Measurements from ENCODE around the gene CCDC177.

The CCDC177 gene

DNA sequence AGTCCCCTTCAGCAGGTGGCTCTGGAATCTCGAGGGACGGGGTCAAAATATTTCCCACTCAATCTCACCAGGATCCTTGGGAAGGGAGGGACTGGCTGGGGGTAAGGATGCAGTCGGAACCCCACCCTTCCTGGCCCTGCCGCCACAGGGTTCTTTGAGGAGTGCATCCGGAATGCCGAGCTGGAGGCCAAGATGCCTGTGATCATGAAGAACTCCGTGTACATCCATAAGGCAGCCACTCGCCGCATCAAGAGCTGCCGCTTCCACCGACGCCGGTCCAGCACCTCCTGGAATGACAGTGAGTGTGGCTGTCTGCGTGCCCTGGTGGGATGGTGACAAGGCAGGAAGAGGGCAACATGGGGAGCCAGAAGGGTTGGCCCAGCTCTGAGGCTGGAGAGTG, 47.0 kb downstream of the CCDC177 start:
- DNase-seq, result no peak

DNA sequence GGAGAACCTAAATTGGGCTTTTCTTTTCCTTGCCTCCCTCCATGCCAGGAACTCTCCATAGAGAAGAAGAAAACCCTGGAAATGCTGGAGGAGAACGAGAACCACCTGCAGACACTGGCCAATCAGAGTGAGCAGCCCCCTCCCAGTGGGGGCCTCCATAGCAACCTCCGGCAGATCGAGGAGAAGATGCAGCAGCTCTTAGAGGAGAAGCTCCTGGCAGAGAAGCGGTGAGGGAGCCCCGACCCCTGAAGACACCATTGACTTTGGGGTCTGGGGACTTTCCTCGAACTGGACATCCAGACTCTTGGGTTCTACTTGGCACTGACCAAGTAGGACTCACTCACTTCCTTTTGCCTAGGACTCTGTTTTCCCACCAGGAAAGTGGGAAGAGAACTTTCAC, 48.8 kb downstream of the CCDC177 start:
- no peak for DNase-seq

DNA sequence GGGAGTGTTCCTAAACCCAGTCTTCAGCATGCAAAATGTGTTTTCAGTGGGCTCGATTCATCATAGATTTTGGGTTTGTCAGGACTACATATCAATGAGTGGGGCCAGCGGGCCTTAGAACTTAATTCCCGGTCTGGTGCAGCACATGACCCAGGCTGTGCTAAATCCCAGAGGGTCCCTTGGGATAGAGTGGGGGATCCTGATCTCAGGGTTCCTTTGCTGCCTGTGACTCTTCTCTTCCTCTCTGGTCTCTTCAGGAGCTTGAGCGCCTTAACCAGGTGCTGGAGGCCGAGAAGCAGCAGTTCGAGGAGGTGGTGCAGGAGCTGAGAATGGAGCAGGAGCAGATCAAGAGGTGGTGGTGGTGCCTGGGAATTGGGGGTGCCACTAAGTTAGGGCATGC, 52.6 kb downstream of the CCDC177 start:
- DNase-seq, result no peak

Measured in NCI-H1417 treated with DMSO at 0.1 percent for 48 hours (cell line).